CD14-positive monocyte (primary cell): ENCODE results near the gene CD247. TPM values are rescaled to one million over a fixed set of nuclear protein-coding genes. Genes with fewer than 3 reads are reported as not detected.
A peak's percentile ranks its signal among the peaks of the same experiment; 100 is the strongest.

Source experiments
- DNase-seq, 3 donors: peaks; one replicate each; pipeline ENCODE4 v3.0.0-alpha.2; 2011 to 2022
- H2AFZ ChIP-seq: 2 replicates; pipeline ENCODE4 v1.6.0; 2012; ENCODE audit warnings: mild to moderate bottlenecking, low read depth, low read length, inconsistent platforms; ENCODE audit not compliant: insufficient read depth, poor library complexity, severe bottlenecking
- H3K27ac ChIP-seq, 2 donors: 1 replicate in 1 of 2; 2 replicates in 1 of 2; pipeline ENCODE4 v1.5.1; 2012 to 2013; ENCODE audit warnings: low read length in 2 of 2, control low read depth in 1 of 2, inconsistent platforms in 1 of 2, low read depth in 1 of 2, mild to moderate bottlenecking in 1 of 2
- H3K27me3 ChIP-seq, 2 donors: one replicate each; pipeline versions ENCODE4 v1.6.0 to v1.6.1; 2011 to 2013; ENCODE audit warnings: low read length in 2 of 2; ENCODE audit not compliant: control insufficient read depth in 2 of 2, insufficient read depth in 2 of 2
- H3K36me3 ChIP-seq, 2 donors: replicated peaks in 1 of 2; 1 replicate in 1 of 2; 2 replicates in 1 of 2; pipeline versions ENCODE4 v1.5.1 to v1.6.1; 2012 to 2013; ENCODE audit warnings: low read length in 2 of 2, control low read depth in 1 of 2, inconsistent platforms in 1 of 2, mild to moderate bottlenecking in 1 of 2; ENCODE audit not compliant: insufficient read depth in 2 of 2, control insufficient read depth in 1 of 2
- H3K4me1 ChIP-seq, 2 donors: 1 replicate in 1 of 2; 2 replicates in 1 of 2; pipeline versions ENCODE4 v1.5.1 to v1.6.1; 2012 to 2013; ENCODE audit warnings: low read length in 2 of 2, control low read depth in 1 of 2, inconsistent platforms in 1 of 2, mild to moderate bottlenecking in 1 of 2, moderate library complexity in 1 of 2; ENCODE audit not compliant: insufficient read depth in 2 of 2, control insufficient read depth in 1 of 2
- H3K4me2 ChIP-seq: replicated peaks from 2 replicates; pipeline ENCODE3; 2012; ENCODE audit warnings: low read length, moderate library complexity, mild to moderate bottlenecking; ENCODE audit not compliant: poor library complexity, severe bottlenecking; ENCODE audit errors: extremely low read depth
- H3K4me3 ChIP-seq, 3 experiments: fragments of 200-600 bp in 1 of 3; sonication (generic) in 1 of 3; replicated peaks in 1 of 3; 1 replicate in 2 of 3; 2 replicates in 1 of 3; pipeline ENCODE4 v1.5.1; 2011 to 2013; ENCODE audit warnings: low read length in 3 of 3, mild to moderate bottlenecking in 3 of 3, control low read depth in 2 of 3, low read depth in 2 of 3, inconsistent platforms in 1 of 3, moderate library complexity in 1 of 3
- H3K79me2 ChIP-seq: 2 replicates; pipeline ENCODE4 v1.6.0; 2012; ENCODE audit warnings: mild to moderate bottlenecking, control low read depth, inconsistent platforms, low read length, moderate library complexity; ENCODE audit not compliant: insufficient read depth
- H3K9ac ChIP-seq: 2 replicates; pipeline ENCODE4 v1.6.0; 2017; ENCODE audit warnings: low read length, mild to moderate bottlenecking; ENCODE audit not compliant: insufficient read depth, poor library complexity, severe bottlenecking
- H3K9me3 ChIP-seq, 2 donors: replicated peaks in 1 of 2; 1 replicate in 1 of 2; 2 replicates in 1 of 2; pipeline versions ENCODE4 v1.5.1 to v1.6.1; 2012 to 2013; ENCODE audit warnings: low read length in 2 of 2, control low read depth in 1 of 2; ENCODE audit not compliant: control insufficient read depth in 1 of 2, insufficient read depth in 1 of 2
- H4K20me1 ChIP-seq: 2 replicates; pipeline ENCODE4 v1.6.0; 2012; ENCODE audit warnings: mild to moderate bottlenecking, low read length, control low read depth, moderate library complexity; ENCODE audit not compliant: insufficient read depth
- H3K27ac Mint-ChIP-seq, 7 donors: one replicate each; pipeline ENCODE4 v1.8.0; 2020; ENCODE audit warnings: mild to moderate bottlenecking in 7 of 7, mixed read lengths in 7 of 7, moderate library complexity in 6 of 7, inconsistent platforms in 2 of 7
- H3K27me3 Mint-ChIP-seq, 3 donors: one replicate each; pipeline ENCODE4 v1.8.0; 2021 to 2022; ENCODE audit warnings: low read depth in 3 of 3, mild to moderate bottlenecking in 3 of 3, mixed read lengths in 3 of 3, moderate library complexity in 3 of 3, inconsistent platforms in 1 of 3
- H3K36me3 Mint-ChIP-seq, 2 donors: one replicate each; pipeline ENCODE4 v1.8.0; 2020; ENCODE audit warnings: mixed read lengths in 2 of 2, inconsistent platforms in 1 of 2, mild to moderate bottlenecking in 1 of 2
- H3K4me1 Mint-ChIP-seq: one replicate; pipeline ENCODE4 v1.8.0; 2020; ENCODE audit warnings: mild to moderate bottlenecking, mixed read lengths
- H3K4me3 Mint-ChIP-seq, 2 donors: one replicate each; pipeline ENCODE4 v1.8.0; 2020; ENCODE audit warnings: mild to moderate bottlenecking in 2 of 2, mixed read lengths in 2 of 2, moderate library complexity in 1 of 2
- H3K9me3 Mint-ChIP-seq, 7 donors: one replicate each; pipeline ENCODE4 v1.8.0; 2020 to 2022; ENCODE audit warnings: mixed read lengths in 7 of 7, mild to moderate bottlenecking in 6 of 7, moderate library complexity in 6 of 7, inconsistent platforms in 2 of 7
- CTCF ChIP-seq: fragments of 200-600 bp; IDR thresholded peaks from one replicate; pipeline ENCODE4 v1.8.0; 2022; ENCODE audit warnings: antibody characterized with exemption, mild to moderate bottlenecking
- WGBS: methylation state at CpG from one replicate; pipeline ENCODE4 v1.1.5; 2013; ENCODE audit warnings: missing lambda C conversion rate; ENCODE audit not compliant: insufficient coverage; 5-methylcytosine and 5-hydroxymethylcytosine counted together
- intact Hi-C, 2 donors: fragments of 100-400 bp; cut with micrococcal nuclease; formaldehyde crosslinking; loops; one replicate each; pipeline versions ENCODE4 v1.15.0 to v1.15.1; 2023
- polyA plus RNA-seq, 3 donors: library from polyadenylated mRNA; depleted of rRNA in 1 of 3; unstranded in 2 of 3; stranded (reverse) in 1 of 3; fragments of 300-500 nt in 2 of 3; fragments of >200 nt in 1 of 3; fragmentation: Illumina TruSeq in 2 of 3; gene quantifications; 1 replicate in 2 of 3; 2 replicates in 1 of 3; pipeline ENCODE4 v1.2.3, GENCODE V29; 2012 to 2021

Gene CD247
- polyA plus RNA-seq, 3 donors, result 0.29 to 1.8 (median 1.6) TPM

GRCh38 chr1:167442854-167443565, 75.3 kb downstream of the CD247 start:
- intact Hi-C loops, result loop anchor here (5.0 to 10.0 kb wide), 4 partner anchors 92 to 378 kb away; no protein-coding TSS in a partner anchor
- no peak overlapping the region for H3K27ac ChIP-seq
- peaks cover 0 to 14% of the 10 kb centered on the region in 2 donors for H3K27me3 ChIP-seq
- peaks cover 16 to 21% (median 17%) of the 10 kb centered on the region in 3 donors for H3K27me3 Mint-ChIP-seq
- peaks cover 42% of the 10 kb centered on the region for H3K4me1 Mint-ChIP-seq
- H4K20me1 ChIP-seq, result no peaks in the 10 kb centered on the region
- H3K4me3 Mint-ChIP-seq, result no peak overlapping the region
- H3K4me2 ChIP-seq, result no peak overlapping the region
- no peak overlapping the region for H3K9ac ChIP-seq
- TF ChIP-seq CTCF, result no peak
- no peak overlapping the region for H2AFZ ChIP-seq
- DNase-seq, result no peak
- WGBS, result 90% methylated on average over 6 of the region's 9 CpGs
- H3K4me3 ChIP-seq, result no peak overlapping the region
- H3K27ac Mint-ChIP-seq, result peak overlapping the region in 2 of 7 donors; percentile 6 to 39
- H3K36me3 Mint-ChIP-seq, result no peaks in the 10 kb centered on the region
- peaks cover 0 to 2% (median 0%) of the 10 kb centered on the region in 7 donors for H3K9me3 Mint-ChIP-seq
- H3K4me1 ChIP-seq, result peaks cover 25 to 31% of the 10 kb centered on the region in 2 donors
- no peaks in the 10 kb centered on the region for H3K79me2 ChIP-seq
- H3K36me3 ChIP-seq, result no peaks in the 10 kb centered on the region
- H3K9me3 ChIP-seq, result no peaks in the 10 kb centered on the region

GRCh38 chr1:167442142-167442848, 76.0 kb downstream of the CD247 start:
- H3K27me3 Mint-ChIP-seq, result peaks cover 16 to 24% (median 18%) of the 10 kb centered on the region in 3 donors
- no peaks in the 10 kb centered on the region for H4K20me1 ChIP-seq
- intact Hi-C loops, result loop anchor here (5.0 to 10.0 kb wide), 4 partner anchors 93 to 377 kb away; no protein-coding TSS in a partner anchor
- H3K9ac ChIP-seq, result no peak overlapping the region
- no peaks in the 10 kb centered on the region for H3K36me3 ChIP-seq
- 63% methylated on average over 11 of the region's 12 CpGs for WGBS
- H3K79me2 ChIP-seq, result no peaks in the 10 kb centered on the region
- DNase-seq, result peak; percentile 59 to 67 (median 62)
- TF ChIP-seq CTCF, result peak; percentile 93
- H3K4me3 Mint-ChIP-seq, result peak overlapping the region in 1 of 2 donors; percentile 16
- no peaks in the 10 kb centered on the region for H3K36me3 Mint-ChIP-seq
- no peak overlapping the region for H3K4me2 ChIP-seq
- H3K4me3 ChIP-seq, result no peak overlapping the region
- H3K4me1 Mint-ChIP-seq, result peaks cover 35% of the 10 kb centered on the region
- peak overlapping the region in 3 of 7 donors; percentile 6 to 42 (median 38) for H3K27ac Mint-ChIP-seq
- H3K9me3 Mint-ChIP-seq, result peaks cover 0 to 2% (median 0%) of the 10 kb centered on the region in 7 donors
- H3K4me1 ChIP-seq, result peaks cover 20 to 24% of the 10 kb centered on the region in 2 donors
- H3K9me3 ChIP-seq, result no peaks in the 10 kb centered on the region
- no peak overlapping the region for H2AFZ ChIP-seq
- H3K27ac ChIP-seq, result no peak overlapping the region
- H3K27me3 ChIP-seq, result peaks cover 0 to 15% of the 10 kb centered on the region in 2 donors
